GM12801 (cell line): ENCODE measurements around the gene CDC42BPB.

ENCODE experiments used
- CTCF ChIP-seq: IDR thresholded peaks from one replicate; pipeline ENCODE4 v1.5.1; 2011; ENCODE audit warnings: control low read depth; ENCODE audit not compliant: insufficient read length; ENCODE audit errors: extremely low read depth

Gene CDC42BPB

GRCh38 chr14:102914474-102915291 lies 142.7 kb downstream of the CDC42BPB start:
- no peak for TF ChIP-seq CTCF

GRCh38 chr14:102913341-102914211 lies 143.8 kb downstream of the CDC42BPB start:
- TF ChIP-seq CTCF = no peak

GRCh38 chr14:102911991-102912761 lies 145.2 kb downstream of the CDC42BPB start:
- no peak for TF ChIP-seq CTCF

- no peak for TF ChIP-seq CTCF
Measured at GRCh38 chr14:102911541-102911951, 145.8 kb downstream of the CDC42BPB start.

- TF ChIP-seq CTCF = no peak
Measured at GRCh38 chr14:102910442-102910841, 146.9 kb downstream of the CDC42BPB start.

GRCh38 chr14:102909911-102910310 lies 147.4 kb downstream of the CDC42BPB start:
- TF ChIP-seq CTCF = no peak

- no peak for TF ChIP-seq CTCF
Measured at GRCh38 chr14:102909462-102909861, 147.9 kb downstream of the CDC42BPB start.
